Raji (cell line): Measurements from ENCODE around the gene RPP40.

Experiments used
- POLR2A ChIP-seq: IDR thresholded peaks from 2 replicates; pipeline ENCODE4 v1.6.1; 2011; ENCODE audit warnings: low read depth, low read length, control low read depth; ENCODE audit not compliant: insufficient read depth

The RPP40 gene

GRCh38 chr6:5028301-5028700, 24.5 kb upstream of the RPP40 start:
- TF ChIP-seq POLR2A, result no peak

DNA sequence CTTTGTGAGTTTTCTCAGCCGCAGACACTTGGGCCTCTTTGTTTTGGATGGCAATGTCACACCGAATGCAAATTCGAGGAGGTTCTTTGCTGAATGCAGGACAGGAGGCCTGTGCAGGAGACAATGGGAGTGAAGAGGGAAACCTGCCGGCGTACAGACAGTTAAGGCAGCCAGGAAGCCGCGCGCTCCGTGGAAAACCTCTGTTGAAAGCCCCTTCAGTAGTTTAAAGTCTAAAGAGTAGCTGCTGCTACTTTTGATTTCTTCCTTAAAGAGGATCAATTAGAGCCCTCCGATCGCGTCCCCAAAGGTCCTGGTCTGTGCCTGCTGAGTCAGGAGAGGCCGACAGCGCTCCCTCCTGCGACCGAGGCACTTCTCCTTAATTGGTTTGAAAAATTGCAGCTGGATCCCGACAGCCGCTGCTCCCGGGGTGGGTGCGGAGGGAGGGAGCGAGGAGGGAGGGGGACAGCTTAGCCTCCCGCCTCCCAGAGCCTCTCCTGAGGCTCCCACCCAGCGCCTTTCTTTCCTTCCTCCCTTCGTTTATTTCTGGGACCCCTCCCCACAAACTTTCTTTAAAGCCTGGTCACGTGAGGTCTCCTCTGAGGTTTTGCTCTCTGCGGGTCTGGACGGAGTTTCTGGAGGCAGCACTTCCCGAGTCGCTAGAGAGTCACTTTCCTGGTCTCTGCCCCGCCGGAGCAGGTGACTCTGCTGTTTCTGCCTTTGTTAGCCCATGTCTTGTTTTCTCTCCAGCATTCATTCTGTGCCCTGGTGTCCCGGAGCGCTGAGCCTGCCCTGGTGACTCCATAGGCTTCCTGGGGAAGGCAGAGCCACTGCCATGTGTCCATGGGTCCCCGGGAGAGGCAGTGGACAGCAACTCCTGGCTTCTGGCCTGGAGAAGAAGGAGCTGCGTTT, 22.3 kb upstream of the RPP40 start:
- no peak for TF ChIP-seq POLR2A

DNA sequence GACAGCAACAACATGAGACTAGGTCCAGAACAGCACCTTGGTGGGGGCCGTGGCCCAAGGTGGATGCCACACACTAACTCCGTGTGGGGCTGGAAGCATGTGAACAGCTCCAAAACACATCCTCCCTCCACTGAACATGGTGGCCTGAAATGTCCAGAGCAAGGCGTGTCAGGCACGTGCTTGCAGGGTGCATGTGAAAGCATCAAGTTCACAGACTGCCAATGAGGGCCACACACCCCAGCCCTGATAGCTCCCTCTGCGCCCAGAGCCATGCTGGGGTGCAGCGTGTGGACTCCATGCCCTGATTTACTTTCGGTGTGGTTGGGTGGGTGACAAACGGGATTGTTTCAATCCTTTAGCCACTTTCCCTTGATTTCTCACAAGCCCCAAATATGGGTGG, 20.1 kb upstream of the RPP40 start:
- no peak for TF ChIP-seq POLR2A

DNA sequence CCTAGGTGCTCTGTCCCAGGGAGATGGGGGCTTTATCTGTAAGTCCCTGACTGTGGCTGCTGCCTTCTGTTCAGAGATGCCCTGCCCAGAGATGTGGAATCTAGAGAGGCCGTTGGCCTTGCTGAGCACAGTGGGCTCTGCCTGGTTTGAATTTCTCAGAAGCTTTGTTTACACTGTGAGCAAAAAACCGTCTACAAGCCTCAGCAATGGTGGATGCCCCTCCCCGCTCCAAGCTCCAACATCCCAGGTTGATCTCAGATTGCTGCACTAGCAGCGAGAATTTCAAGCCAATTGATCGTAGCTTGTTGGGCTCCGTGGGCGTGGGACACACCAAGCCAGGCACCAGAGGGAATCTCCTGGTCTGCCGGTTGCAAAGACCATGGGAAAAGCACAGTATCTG, 16.3 kb upstream of the RPP40 start:
- TF ChIP-seq POLR2A, result no peak

- TF ChIP-seq POLR2A, result no peak
Measured at GRCh38 chr6:5014072-5014561, 10.3 kb upstream of the RPP40 start.

GRCh38 chr6:5012519-5012918, 8.7 kb upstream of the RPP40 start:
- TF ChIP-seq POLR2A, result no peak

- no peak for TF ChIP-seq POLR2A
Measured at GRCh38 chr6:5011346-5011745, 7.5 kb upstream of the RPP40 start.

DNA sequence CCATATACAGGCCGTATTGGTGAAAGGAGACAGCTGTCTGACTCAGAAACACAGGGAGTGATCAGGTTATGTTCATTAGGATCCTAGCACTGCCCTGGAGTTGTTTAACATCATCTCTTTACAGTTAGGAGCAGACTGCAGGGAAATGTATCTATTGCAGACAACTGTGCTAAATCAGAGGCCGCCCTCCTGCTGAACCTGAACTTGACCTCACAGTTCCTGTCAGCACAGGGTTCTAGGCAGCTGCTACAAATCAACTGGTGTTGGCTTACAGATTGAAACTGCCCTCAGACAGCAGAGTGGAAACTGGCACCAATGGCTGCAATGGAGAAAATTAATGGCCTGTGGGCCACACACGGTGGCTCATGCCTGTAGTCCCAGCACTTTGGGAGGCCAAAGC, 3.7 kb upstream of the RPP40 start:
- TF ChIP-seq POLR2A, result no peak

GRCh38 chr6:5006222-5006621, 2.4 kb upstream of the RPP40 start:
- TF ChIP-seq POLR2A, result no peak

DNA sequence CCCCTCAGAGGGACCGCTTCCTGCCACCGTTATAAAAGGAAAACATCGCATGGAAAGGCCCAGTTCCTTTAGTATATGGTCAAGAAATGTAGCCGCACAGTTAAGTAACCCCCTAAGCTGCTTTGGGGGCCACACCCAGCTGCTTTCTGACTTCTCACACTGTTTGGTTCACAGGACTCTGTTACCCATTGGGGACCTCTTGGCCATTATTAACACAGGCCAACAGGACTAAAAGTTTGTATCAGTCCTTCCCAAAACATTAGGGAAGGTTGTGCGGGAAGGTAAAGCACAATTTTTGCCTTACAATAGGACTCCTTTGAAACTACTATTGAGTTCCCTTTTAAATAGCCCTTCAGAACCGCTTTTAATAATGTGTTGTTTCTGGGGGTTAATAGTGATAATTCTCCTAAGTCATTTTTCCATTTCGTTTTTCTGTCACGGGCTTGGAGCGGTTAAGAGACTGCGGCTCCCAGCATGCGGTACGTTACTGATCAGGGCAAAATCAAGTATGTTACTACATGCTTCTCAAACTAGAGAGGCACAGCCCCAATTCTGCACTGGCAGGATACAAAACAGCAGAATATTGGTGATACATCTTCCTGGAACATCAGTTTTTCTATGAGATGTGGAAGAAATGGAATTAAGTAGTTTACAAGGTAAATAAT, 668 bp upstream of the RPP40 start:
- TF ChIP-seq POLR2A, result no peak

GRCh38 chr6:4999586-4999985, 4.3 kb downstream of the RPP40 start:
- no peak for TF ChIP-seq POLR2A

DNA sequence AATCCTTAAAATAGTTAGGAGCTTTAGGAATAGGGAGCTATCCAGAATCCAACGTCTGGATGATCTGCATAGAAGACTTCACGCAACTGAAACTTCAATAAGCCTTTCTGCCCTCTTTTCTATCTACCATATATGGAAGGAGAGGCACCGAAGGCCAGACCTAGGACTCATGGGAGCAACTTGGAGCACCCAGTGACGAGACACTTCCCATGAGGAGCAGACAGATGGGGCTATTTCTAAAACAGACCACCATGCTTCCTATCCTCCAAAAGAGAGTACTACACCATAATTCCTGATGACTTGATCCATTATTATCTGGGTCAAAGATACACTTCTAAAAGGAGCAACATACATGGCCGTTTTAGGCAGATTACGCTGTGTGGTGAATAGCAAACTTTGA, 6.0 kb downstream of the RPP40 start:
- TF ChIP-seq POLR2A, result no peak

DNA sequence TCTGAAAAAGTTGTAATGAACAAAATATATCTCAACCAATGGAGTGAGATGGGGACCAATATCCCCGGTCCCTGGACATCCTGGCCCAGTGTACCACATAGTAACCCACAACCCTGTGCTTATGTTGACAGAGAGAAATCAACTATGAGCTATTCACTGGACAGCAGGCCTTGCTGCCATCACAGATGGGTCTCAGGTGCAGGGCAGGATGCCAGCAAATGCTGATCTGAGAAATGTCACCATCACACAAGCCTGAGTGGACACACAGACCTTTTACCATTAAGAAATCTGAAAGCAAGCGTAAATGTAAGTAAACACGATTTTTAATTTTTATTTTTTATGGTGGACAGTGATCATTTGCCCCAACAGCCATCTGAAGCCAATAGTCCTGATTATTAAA, 9.1 kb downstream of the RPP40 start:
- TF ChIP-seq POLR2A, result no peak

- no peak for TF ChIP-seq POLR2A
Measured at GRCh38 chr6:4987432-4987831, 16.4 kb downstream of the RPP40 start.

GRCh38 chr6:4986999-4987398, 16.8 kb downstream of the RPP40 start:
- no peak for TF ChIP-seq POLR2A

GRCh38 chr6:4983322-4983721, 20.5 kb downstream of the RPP40 start:
- no peak for TF ChIP-seq POLR2A

DNA sequence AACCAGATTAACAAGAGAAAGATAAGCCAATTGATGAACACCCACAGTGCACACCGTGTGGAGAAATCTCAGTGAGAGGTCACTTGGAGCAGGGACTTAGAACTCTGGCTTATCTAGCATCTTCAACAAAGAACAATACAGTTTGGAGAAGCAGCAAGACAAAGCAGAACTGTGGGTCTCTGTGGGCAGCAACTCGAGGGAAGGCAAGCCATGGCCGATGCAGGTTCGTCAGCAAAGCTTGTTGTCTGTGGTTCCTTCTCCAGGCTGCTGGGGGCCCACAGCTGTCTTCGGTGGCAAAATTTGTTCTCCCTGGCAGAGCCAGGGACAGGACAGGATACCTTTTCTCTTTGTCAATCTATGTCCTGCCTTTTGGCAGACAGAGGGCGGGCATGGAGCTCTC, 22.1 kb downstream of the RPP40 start:
- no peak for TF ChIP-seq POLR2A

DNA sequence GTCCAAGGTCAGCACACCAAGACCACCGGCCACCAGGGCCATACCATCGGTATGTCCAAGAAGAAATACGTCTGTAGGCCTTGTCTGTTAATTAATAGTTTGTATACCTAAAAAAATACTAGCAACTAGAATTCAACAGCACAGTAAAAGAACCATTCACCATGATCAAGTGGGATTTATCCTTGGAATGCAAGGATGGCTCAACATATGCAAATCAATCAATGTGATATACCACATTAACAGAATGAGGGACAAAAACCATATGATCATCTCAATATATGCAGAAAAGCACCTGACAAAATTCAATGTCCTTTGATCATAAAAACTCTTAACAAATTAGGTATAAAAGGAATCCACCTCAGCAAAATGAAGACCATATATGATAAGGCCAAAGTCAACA, 24.4 kb downstream of the RPP40 start:
- no peak for TF ChIP-seq POLR2A
